ENCODE results near the gene RTN1.

GRCh38 chr14:59634617-59635016 lies 236.0 kb downstream of the RTN1 start:
- TF ChIP-seq CTCF (IDR thresholded peaks at IDR 0.05 in 4 of 5, conservative IDR thresholded peaks at IDR 0.05 in 1 of 5) (no peak), POLR2A (IDR thresholded peaks at IDR 0.05) (no peak)

All from gastrocnemius medialis (tissue), 4 donors.